K562 (cell line): Measurements from ENCODE around the gene PRPF6. TPM values are rescaled to one million over a fixed set of nuclear protein-coding genes. Genes with fewer than 3 reads are reported as not detected.

Experiments
- ATAC-seq: fragments of 200-7000 bp; cut with Tn5 transposase; 3 replicates; pipeline ENCODE4 v1.9.1; 2020; ENCODE audit warnings: moderate library complexity
- BruUV-seq: library from RNA; stranded (reverse); fragments of 400-500 nt; replicated peaks from 2 replicates; lab custom pipeline; 2021; lab: Mats Ljungman, UMichigan
- CTCF ChIA-PET: fragments of 300-600 bp; formaldehyde crosslinking; extraction: SDS; loops from one replicate; lab custom pipeline; 2021; ENCODE audit warnings: low intra/inter-chr PET ratio; lab: Yijun Ruan, JAX
- POLR2A ChIA-PET: fragments of 300-600, 350-650 bp; sonication (Branson Sonifier 250); formaldehyde crosslinking; extraction: SDS; loops from one replicate; lab custom pipeline; 2021; ENCODE audit warnings: antibody characterized with exemption, inconsistent platforms; lab: Yijun Ruan, JAX
- DNase-seq, 4 experiments: peaks; one replicate each; pipeline versions ENCODE4 v3.0.0 to v3.0.0-alpha.2; 2011 to 2018; ENCODE audit warnings: low spot score in 3 of 4, mixed read lengths in 3 of 4; ENCODE audit errors: extremely low read depth in 1 of 4
- FAIRE-seq: peaks from 2 replicates; lab custom pipeline; 2011; peaks lifted over from hg19 to GRCh38; lab: Jason Lieb, UNC
- H2AFZ ChIP-seq: 2 replicates; pipeline ENCODE4 v1.6.0; 2011; ENCODE audit warnings: low read depth, low read length, control low read depth, inconsistent platforms
- H3K27ac ChIP-seq: fragments of 200-600 bp; 3 replicates; pipeline ENCODE4 v1.8.0; 2011; ENCODE audit warnings: low read depth, mild to moderate bottlenecking, control low read depth, inconsistent platforms, low read length, moderate library complexity, mixed read lengths; ENCODE audit errors: extremely low read depth
- H3K27me3 ChIP-seq, 2 experiments: fragments of 300-600 bp in 1 of 2; 2 replicates in 1 of 2; 3 replicates in 1 of 2; pipeline versions ENCODE4 v1.6.0 to v1.8.0; 2011; ENCODE audit warnings: inconsistent platforms in 2 of 2, low read length in 2 of 2, mild to moderate bottlenecking in 1 of 2, mixed read lengths in 1 of 2, moderate library complexity in 1 of 2; ENCODE audit not compliant: control insufficient read depth in 2 of 2, insufficient read depth in 2 of 2
- H3K36me3 ChIP-seq: fragments of 300-600 bp; 3 replicates; pipeline ENCODE4 v1.8.0; 2011; ENCODE audit warnings: mild to moderate bottlenecking, low read length, inconsistent platforms; ENCODE audit not compliant: control insufficient read depth, insufficient read depth
- H3K4me1 ChIP-seq, 2 experiments: fragments of 200-600 bp in 1 of 2; replicated peaks in 1 of 2; 2 replicates in 1 of 2; 3 replicates in 1 of 2; pipeline versions ENCODE4 v1.5.1 to v1.8.0; 2011; ENCODE audit warnings: inconsistent platforms in 2 of 2, low read length in 2 of 2, mild to moderate bottlenecking in 1 of 2, mixed read lengths in 1 of 2, moderate library complexity in 1 of 2; ENCODE audit not compliant: control insufficient read depth in 2 of 2, insufficient read depth in 2 of 2
- H3K4me2 ChIP-seq: 2 replicates; pipeline ENCODE4 v1.6.1; 2011; ENCODE audit warnings: low read length, control low read depth, inconsistent platforms, mixed read lengths; ENCODE audit not compliant: insufficient read depth
- H3K4me3 ChIP-seq: fragments of 200-600 bp; sonication (generic), shearing (Covaris generic); 2 replicates; pipeline ENCODE4 v1.5.1; 2016; ENCODE audit warnings: control low read depth, inconsistent platforms
- H3K79me2 ChIP-seq: fragments of 200-600 bp; 3 replicates; pipeline ENCODE4 v1.8.0; 2011; ENCODE audit warnings: low read length, inconsistent platforms; ENCODE audit not compliant: control insufficient read depth, insufficient read depth
- H3K9ac ChIP-seq, 2 experiments: 2 replicates each; pipeline versions ENCODE4 v1.6.0 to v1.6.1; 2011; ENCODE audit warnings: low read depth in 2 of 2, low read length in 2 of 2, control low read depth in 1 of 2, inconsistent platforms in 1 of 2, mild to moderate bottlenecking in 1 of 2, mixed read lengths in 1 of 2; ENCODE audit not compliant: insufficient read depth in 1 of 2
- H3K9me1 ChIP-seq: one replicate; pipeline ENCODE4 v1.6.0; 2011; ENCODE audit warnings: inconsistent platforms, mild to moderate bottlenecking, low read length, moderate library complexity; ENCODE audit not compliant: control insufficient read depth, insufficient read depth
- H3K9me3 ChIP-seq: replicated peaks from 2 replicates; pipeline ENCODE4 v1.5.1; 2011; ENCODE audit warnings: low read depth, low read length, inconsistent platforms; ENCODE audit not compliant: control insufficient read depth, insufficient read depth
- H4K20me1 ChIP-seq: replicated peaks from 2 replicates; pipeline ENCODE4 v1.6.1; 2011; ENCODE audit warnings: low read length, inconsistent platforms, mixed read lengths; ENCODE audit not compliant: control insufficient read depth, insufficient read depth
- C11orf30 ChIP-seq: fragments of 450-650 bp; IDR thresholded peaks from 2 replicates; pipeline ENCODE4 v1.6.1; 2016; ENCODE audit warnings: low read depth, mild to moderate bottlenecking
- CBFA2T2 ChIP-seq: fragments of 450-650 bp; conservative IDR thresholded peaks from 2 replicates; pipeline ENCODE4 v1.6.1; 2017; ENCODE audit warnings: mild to moderate bottlenecking
- CTBP1 ChIP-seq: fragments of 450-650 bp; IDR thresholded peaks from 2 replicates; pipeline ENCODE4 v1.6.1; 2016; ENCODE audit warnings: borderline replicate concordance
- ETS1 ChIP-seq: conservative IDR thresholded peaks from 2 replicates; pipeline ENCODE4 v1.6.1; 2011; ENCODE audit warnings: low read depth, mild to moderate bottlenecking, low read length; ENCODE audit not compliant: control insufficient read depth
- LCOR ChIP-seq: sonication (generic); formaldehyde crosslinking; IDR thresholded peaks from 2 replicates; pipeline ENCODE4 v1.8.0; 2022; ENCODE audit warnings: mild to moderate bottlenecking, missing genetic modification reagents
- MAZ ChIP-seq, 2 experiments: fragments of 450-650 bp in 1 of 2; sonication (generic) in 1 of 2; formaldehyde crosslinking; IDR thresholded peaks in 1 of 2; conservative IDR thresholded peaks in 1 of 2; 2 replicates each; pipeline versions ENCODE4 v1.4.0 to v1.5.0; 2020; ENCODE audit warnings: mild to moderate bottlenecking in 1 of 2, missing genetic modification reagents in 1 of 2
- MCM5 ChIP-seq: fragments of 450-650 bp; IDR thresholded peaks from 2 replicates; pipeline ENCODE4 v1.6.1; 2016; ENCODE audit warnings: low read depth
- RBM34 ChIP-seq: fragments of 200-400 bp; formaldehyde crosslinking; IDR thresholded peaks from 2 replicates; pipeline ENCODE4 v1.6.1; 2018; ENCODE audit warnings: low read length, borderline replicate concordance; ENCODE audit not compliant: insufficient read depth
- RFX1 ChIP-seq: fragments of 450-650 bp; IDR thresholded peaks from 2 replicates; pipeline ENCODE4 v1.6.1; 2016; ENCODE audit warnings: mild to moderate bottlenecking, moderate library complexity
- YBX1 ChIP-seq: fragments of 450-650 bp; IDR thresholded peaks from 2 replicates; pipeline ENCODE4 v1.7.1; 2016; ENCODE audit warnings: mild to moderate bottlenecking
- ZBTB5 ChIP-seq: fragments of 450-650 bp; IDR thresholded peaks from 2 replicates; pipeline ENCODE4 v1.6.1; 2017; ENCODE audit warnings: antibody characterized with exemption
- ZNF134 ChIP-seq: fragments of 250-450 bp; sonication (Bioruptor Pico); conservative IDR thresholded peaks from 2 replicates; pipeline ENCODE4 v1.4.0; 2020
- ZNF165 ChIP-seq: fragments of 250-450 bp; sonication (Bioruptor Pico); IDR thresholded peaks from 2 replicates; pipeline ENCODE4 v1.4.0; 2020; ENCODE audit warnings: borderline replicate concordance
- ZNF212 ChIP-seq: fragments of 450-650 bp; formaldehyde crosslinking; IDR thresholded peaks from 2 replicates; pipeline ENCODE4 v1.4.0; 2020; ENCODE audit warnings: mild to moderate bottlenecking
- ZNF354B ChIP-seq: fragments of 250-450 bp; sonication (Bioruptor Pico); IDR thresholded peaks from 2 replicates; pipeline ENCODE4 v1.4.0; 2020
- ZNF507 ChIP-seq: conservative IDR thresholded peaks from 2 replicates; pipeline ENCODE4 v1.6.1; 2017; ENCODE audit warnings: missing genetic modification characterization, missing compliant biosample characterization
- ZSCAN29 ChIP-seq: fragments of 450-650 bp; IDR thresholded peaks from 2 replicates; pipeline ENCODE4 v1.6.1; 2017
- WGBS: fragments of 100-300 bp; shearing (Covaris generic); methylation state at CpG from one replicate; pipeline ENCODE4 v1.1.6; 2016; ENCODE audit warnings: low coverage, mixed read lengths; ENCODE audit not compliant: insufficient coverage; ENCODE audit errors: missing lambda C conversion rate; 5-methylcytosine and 5-hydroxymethylcytosine counted together
- in situ Hi-C: fragments of 300-500 bp; cut with MboI; formaldehyde crosslinking; loops from 4 replicates; pipeline ENCODE4 v1.15.0; 2018; ENCODE audit warnings: inconsistent platforms, mixed read lengths
- intact Hi-C: fragments of 100-400 bp; cut with micrococcal nuclease; formaldehyde crosslinking; loops from 2 replicates; pipeline ENCODE4 v1.14.2; 2022
- polyA plus RNA-seq, 8 experiments: library from polyadenylated mRNA; depleted of rRNA in 4 of 8; stranded (reverse) in 5 of 8; unstranded in 3 of 8; fragments of >200 nt; fragmentation: Nextera tagmentation in 2 of 8; fragmentation: Illumina TruSeq in 1 of 8; extraction: Ambion mirVana in 2 of 8; extraction: Trizol in 1 of 8; gene quantifications; 2 replicates each; pipeline versions ENCODE4 v1.2.1 to v1.2.3, GENCODE V29; 2011 to 2014; ENCODE audit warnings: inconsistent platforms in 1 of 8, missing spikeins in 1 of 8
- total RNA-seq, 7 experiments: library from RNA; depleted of rRNA in 6 of 7; stranded (reverse); fragments of >200 nt in 6 of 7; fragmentation: Illumina TruSeq in 2 of 7; extraction: Trizol in 2 of 7; gene quantifications; 2 replicates each; pipeline versions ENCODE4 v1.2.1 to v1.2.3, GENCODE V29; 2011 to 2021; ENCODE audit warnings: low replicate concordance in 1 of 7

Gene PRPF6
- total and polyA plus RNA-seq, 9 of the 15 experiments (the other 6 are each of a cell fraction or from before 2014, with no cell fraction given), result 4.2 to 83.2 (median 59.9) TPM

GRCh38 chr20:64058536-64058935, 77.6 kb downstream of the PRPF6 start:
- no peak overlapping the region for H3K4me2 ChIP-seq
- ATAC-seq, result no peak
- in situ Hi-C loops (no loop called here), intact Hi-C loops (no loop called here)
- no peaks in the 10 kb centered on the region for H3K36me3 ChIP-seq
- peaks cover 21 to 65% of the 10 kb centered on the region in 2 experiments for H3K4me1 ChIP-seq
- POLR2A ChIA-PET, result no interaction called here
- H3K27ac ChIP-seq, result no peak overlapping the region
- no peak overlapping the region for H3K4me3 ChIP-seq
- 0 out of 4 replicates have a peak overlapping the region, but pooled peaks of 1 of the 2 experiments have one; percentile 52 for H3K9ac ChIP-seq
- H3K79me2 ChIP-seq, result peaks cover 3% of the 10 kb centered on the region; the same call in 2 of the 3 replicates
- H2AFZ ChIP-seq, result no peak overlapping the region
- DNase-seq, result no peak
- FAIRE-seq, result no peak
- no peaks in the 10 kb centered on the region for H4K20me1 ChIP-seq
- no peaks in the 10 kb centered on the region for H3K9me1 ChIP-seq
- CTCF ChIA-PET, result interaction anchor here (0.6 to 1.8 kb wide), 3 partner anchors 20 to 478 kb away, joined by 3 to 9 read pairs (median 3); no protein-coding TSS in a partner anchor
- H3K27me3 ChIP-seq, result no peaks in the 10 kb centered on the region
- no peaks in the 10 kb centered on the region for H3K9me3 ChIP-seq
- TF ChIP-seq YBX1 (no peak), ETS1 (no peak), ZNF134 (CRISPR knock-in tag) (no peak), MAZ (CRISPR knock-in tag; conservative IDR thresholded peaks at IDR 0.05 in 1 of 2, IDR thresholded peaks at IDR 0.05 in 1 of 2) (no peak), RBM34 (no peak), ZNF507 (tag) (no peak), CTBP1 (no peak), RFX1 (no peak), ZSCAN29 (no peak), C11orf30 (no peak), LCOR (CRISPR knock-in tag) (no peak), MCM5 (no peak), ZNF165 (CRISPR knock-in tag) (no peak), ZNF212 (CRISPR knock-in tag) (no peak), ZNF354B (CRISPR knock-in tag) (no peak), CBFA2T2 (no peak), ZBTB5 (no peak)
- WGBS, result 39% methylated on average over 12 of the region's 12 CpGs
- no TSS peak for BruUV-seq
